CD4-positive, alpha-beta T cell (primary cell): ENCODE measurements around the gene BOD1. TPM values are rescaled to one million over a fixed set of nuclear protein-coding genes. Genes with fewer than 3 reads are reported as not detected.

Experiments used
- ATAC-seq: fragments of 200-7000 bp; cut with Tn5 transposase; one replicate; pipeline ENCODE4 v1.10.0; 2022; ENCODE audit warnings: mild to moderate bottlenecking; ENCODE audit not compliant: poor library complexity
- CTCF ChIA-PET: fragments of 350-600 bp; sonication (Branson Sonifier 250); formaldehyde crosslinking; loops from one replicate; lab custom pipeline; 2021; ENCODE audit warnings: antibody characterized with exemption, inconsistent platforms; lab: Charles Lee
- POLR2A ChIA-PET: fragments of 350-600 bp; sonication (Branson Sonifier 250); formaldehyde crosslinking; loops from one replicate; lab custom pipeline; 2021; ENCODE audit warnings: antibody characterized with exemption, inconsistent platforms; lab: Charles Lee
- DNase-seq, 14 experiments: peaks; one replicate each; pipeline ENCODE4 v3.0.0-alpha.2; 2013 to 2020; ENCODE audit warnings: mixed read lengths in 2 of 14
- H3K27ac ChIP-seq, 2 donors: one replicate each; pipeline versions ENCODE4 v1.5.1 to v1.7.0; 2013; ENCODE audit warnings: low read length in 2 of 2, low read depth in 1 of 2, mild to moderate bottlenecking in 1 of 2
- H3K27me3 ChIP-seq, 2 experiments: 1 replicate in 1 of 2; 2 replicates in 1 of 2; pipeline versions ENCODE4 v1.6.1 to v1.7.0; 2013; ENCODE audit warnings: low read length in 2 of 2, control low read depth in 1 of 2, mild to moderate bottlenecking in 1 of 2, moderate library complexity in 1 of 2; ENCODE audit not compliant: insufficient read depth in 2 of 2, control insufficient read depth in 1 of 2
- H3K36me3 ChIP-seq: one replicate; pipeline ENCODE4 v1.6.1; 2013; ENCODE audit warnings: low read length, control low read depth; ENCODE audit not compliant: insufficient read depth
- H3K4me1 ChIP-seq: one replicate; pipeline ENCODE4 v1.6.1; 2013; ENCODE audit warnings: low read length, control low read depth; ENCODE audit not compliant: insufficient read depth
- H3K4me3 ChIP-seq: one replicate; pipeline ENCODE4 v1.5.1; 2013; ENCODE audit warnings: mild to moderate bottlenecking, low read length, moderate library complexity
- H3K9me3 ChIP-seq, 2 experiments: 1 replicate in 1 of 2; 2 replicates in 1 of 2; pipeline versions ENCODE4 v1.6.1 to v1.7.0; 2013; ENCODE audit warnings: low read length in 2 of 2, mild to moderate bottlenecking in 2 of 2, control low read depth in 1 of 2, moderate library complexity in 1 of 2; ENCODE audit not compliant: control insufficient read depth in 1 of 2, insufficient read depth in 1 of 2
- H3K27ac Mint-ChIP-seq: one replicate; pipeline ENCODE4 v1.8.0; 2020; ENCODE audit warnings: mixed read lengths
- H3K27me3 Mint-ChIP-seq: one replicate; pipeline ENCODE4 v1.8.0; 2021; ENCODE audit warnings: mixed read lengths
- H3K36me3 Mint-ChIP-seq: one replicate; pipeline ENCODE4 v1.8.0; 2021; ENCODE audit warnings: low read depth, mixed read lengths
- H3K4me1 Mint-ChIP-seq: one replicate; pipeline ENCODE4 v1.8.0; 2021; ENCODE audit warnings: low read depth, mixed read lengths
- H3K4me3 Mint-ChIP-seq: one replicate; pipeline ENCODE4 v1.8.0; 2020; ENCODE audit warnings: mild to moderate bottlenecking, mixed read lengths
- H3K9me3 Mint-ChIP-seq: one replicate; pipeline ENCODE4 v1.8.0; 2020; ENCODE audit warnings: mixed read lengths
- intact Hi-C, 2 experiments: fragments of 100-400 bp; cut with DNase I in 1 of 2; cut with micrococcal nuclease in 1 of 2; formaldehyde crosslinking; loops; one replicate each; pipeline versions ENCODE4 v1.15.1 to v1.9.0; 2023 to 2025; cut with DNase I, micrococcal nuclease
- total RNA-seq, 174 experiments: library from RNA in 2 of 174; stranded (reverse) in 2 of 174; gene quantifications; one replicate each; pipeline ENCODE4 v1.2.3 and lab custom pipeline; 2021 to 2026
- TF ChIP-seq, protein P1 (sequence below): fragments of 200-600 bp; IDR thresholded peaks from one replicate; pipeline ENCODE4 v1.8.0; 2022; ENCODE audit warnings: antibody characterized with exemption, mild to moderate bottlenecking

BOD1 gene
- total RNA-seq, 2 experiments from 2014 or later, result 20.6 to 20.9 TPM

DNA sequence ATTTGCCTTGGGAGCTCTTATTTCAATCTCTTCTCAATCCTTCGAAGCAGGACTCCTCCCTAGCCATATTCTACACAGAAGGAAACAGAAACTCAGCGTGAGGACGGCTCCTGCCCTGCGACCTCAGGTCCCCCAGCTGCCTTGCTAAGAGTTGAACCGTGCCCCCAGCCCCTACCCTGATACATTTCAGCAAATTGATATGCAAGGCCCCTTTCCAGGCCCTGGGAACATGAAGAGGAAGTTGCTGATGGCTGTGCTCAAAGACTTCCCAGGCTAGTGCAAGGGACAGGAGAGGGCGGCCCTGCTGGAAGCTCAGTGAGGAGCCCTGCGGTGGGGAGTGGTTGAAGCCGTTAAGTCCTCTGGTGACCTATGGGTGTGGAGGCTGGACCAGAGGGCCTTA lies 41.5 kb downstream of the BOD1 start:
- intact Hi-C loops, result loop anchor here (2.0 to 5.0 kb wide), 4 partner anchors 283 to 863 kb away; no protein-coding TSS in a partner anchor
- Mint-ChIP-seq H3K36me3 (no peaks in the 10 kb centered on the region), H3K27me3 (peaks cover 16% of the 10 kb centered on the region), H3K4me3 (no peak overlapping the region), H3K27ac (no peak overlapping the region), H3K9me3 (peaks cover 3% of the 10 kb centered on the region), H3K4me1 (peaks cover 7% of the 10 kb centered on the region)
- H3K4me1 ChIP-seq, result peaks cover 8% of the 10 kb centered on the region
- peaks cover 8 to 10% of the 10 kb centered on the region in 2 experiments for H3K27me3 ChIP-seq
- peaks cover 7 to 16% of the 10 kb centered on the region in 2 experiments for H3K9me3 ChIP-seq
- CTCF ChIA-PET, result no interaction called here
- H3K4me3 ChIP-seq, result no peak overlapping the region
- no peak for ATAC-seq
- DNase-seq, result no peak
- TF ChIP-seq, protein P1, sequence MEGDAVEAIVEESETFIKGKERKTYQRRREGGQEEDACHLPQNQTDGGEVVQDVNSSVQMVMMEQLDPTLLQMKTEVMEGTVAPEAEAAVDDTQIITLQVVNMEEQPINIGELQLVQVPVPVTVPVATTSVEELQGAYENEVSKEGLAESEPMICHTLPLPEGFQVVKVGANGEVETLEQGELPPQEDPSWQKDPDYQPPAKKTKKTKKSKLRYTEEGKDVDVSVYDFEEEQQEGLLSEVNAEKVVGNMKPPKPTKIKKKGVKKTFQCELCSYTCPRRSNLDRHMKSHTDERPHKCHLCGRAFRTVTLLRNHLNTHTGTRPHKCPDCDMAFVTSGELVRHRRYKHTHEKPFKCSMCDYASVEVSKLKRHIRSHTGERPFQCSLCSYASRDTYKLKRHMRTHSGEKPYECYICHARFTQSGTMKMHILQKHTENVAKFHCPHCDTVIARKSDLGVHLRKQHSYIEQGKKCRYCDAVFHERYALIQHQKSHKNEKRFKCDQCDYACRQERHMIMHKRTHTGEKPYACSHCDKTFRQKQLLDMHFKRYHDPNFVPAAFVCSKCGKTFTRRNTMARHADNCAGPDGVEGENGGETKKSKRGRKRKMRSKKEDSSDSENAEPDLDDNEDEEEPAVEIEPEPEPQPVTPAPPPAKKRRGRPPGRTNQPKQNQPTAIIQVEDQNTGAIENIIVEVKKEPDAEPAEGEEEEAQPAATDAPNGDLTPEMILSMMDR, result no peak
- POLR2A ChIA-PET, result no interaction called here
- no peak overlapping the region for H3K27ac ChIP-seq
- H3K36me3 ChIP-seq, result no peaks in the 10 kb centered on the region

GRCh38 chr5:173573126-173573960 lies 43.1 kb downstream of the BOD1 start:
- intact Hi-C loops, result loop anchor here (1.0 to 5.0 kb wide), 4 partner anchors 279 to 861 kb away; no protein-coding TSS in a partner anchor
- DNase-seq, result peak; percentile 35 to 76 (median 52)
- POLR2A ChIA-PET, result no interaction called here
- CTCF ChIA-PET, result interaction anchor here (0.5 to 1.7 kb wide), 13 partner anchors 9 to 735 kb away, joined by 3 to 8 read pairs (median 3); partner anchors contain the start of genes ATP6V0E1, BOD1 and NSG2
- Mint-ChIP-seq H3K4me3 (no peak overlapping the region), H3K36me3 (no peaks in the 10 kb centered on the region), H3K9me3 (no peaks in the 10 kb centered on the region), H3K4me1 (peaks cover 7% of the 10 kb centered on the region), H3K27ac (no peak overlapping the region), H3K27me3 (peaks cover 16% of the 10 kb centered on the region)
- H3K4me1 ChIP-seq, result peaks cover 8% of the 10 kb centered on the region
- no peaks in the 10 kb centered on the region for H3K36me3 ChIP-seq
- peaks cover 0 to 6% of the 10 kb centered on the region in 2 experiments for H3K9me3 ChIP-seq
- H3K4me3 ChIP-seq, result no peak overlapping the region
- H3K27me3 ChIP-seq, result peaks cover 8 to 16% of the 10 kb centered on the region in 2 experiments
- peak; percentile 73 for ATAC-seq
- H3K27ac ChIP-seq, result no peak overlapping the region
- TF ChIP-seq, protein P1, result peak; percentile 93

GRCh38 chr5:173572431-173573125 lies 43.9 kb downstream of the BOD1 start:
- TF ChIP-seq, protein P1, result no peak
- H3K4me1 ChIP-seq, result peaks cover 8% of the 10 kb centered on the region
- ChIA-PET CTCF (interaction anchor here (0.7 to 1.7 kb wide), 11 partner anchors 8 to 589 kb away, joined by 3 to 8 read pairs (median 3); partner anchors contain the start of genes ATP6V0E1 and BOD1), POLR2A (no interaction called here)
- no peak overlapping the region for H3K4me3 ChIP-seq
- no peaks in the 10 kb centered on the region for H3K36me3 ChIP-seq
- DNase-seq, result no peak
- intact Hi-C loops, result loop anchor here (1.0 to 5.0 kb wide), 4 partner anchors 278 to 860 kb away; no protein-coding TSS in a partner anchor
- peaks cover 16% of the 10 kb centered on the region for H3K27me3 Mint-ChIP-seq
- no peaks in the 10 kb centered on the region for H3K9me3 Mint-ChIP-seq
- no peak overlapping the region for H3K27ac ChIP-seq
- peaks cover 8 to 16% of the 10 kb centered on the region in 2 experiments for H3K27me3 ChIP-seq
- H3K27ac Mint-ChIP-seq, result no peak overlapping the region
- no peaks in the 10 kb centered on the region for H3K9me3 ChIP-seq
- ATAC-seq, result no peak
- H3K36me3 Mint-ChIP-seq, result no peaks in the 10 kb centered on the region
- peaks cover 7% of the 10 kb centered on the region for H3K4me1 Mint-ChIP-seq
- H3K4me3 Mint-ChIP-seq, result no peak overlapping the region
